K562 (cell line): ENCODE results near the gene HRC. TPM values are rescaled to one million over a fixed set of nuclear protein-coding genes. Genes with fewer than 3 reads are reported as not detected.

Source experiments
- ATF6 ChIP-seq: sonication (generic); formaldehyde crosslinking; IDR thresholded peaks from 2 replicates; pipeline ENCODE4 v1.4.0; 2020; ENCODE audit warnings: mild to moderate bottlenecking, missing genetic modification reagents
- CCNT2 ChIP-seq: IDR thresholded peaks from 2 replicates; pipeline ENCODE4 v1.6.1; 2011; ENCODE audit warnings: borderline replicate concordance, low read depth, mild to moderate bottlenecking, moderate library complexity, mixed read lengths, low read length; ENCODE audit not compliant: insufficient read length; ENCODE audit errors: extremely low read depth
- CREM ChIP-seq: IDR thresholded peaks from 2 replicates; pipeline ENCODE4 v1.6.1; 2014; ENCODE audit warnings: antibody characterized with exemption, low read depth
- MYNN ChIP-seq, 2 experiments: sonication (generic); formaldehyde crosslinking in 1 of 2; IDR thresholded peaks; 2 replicates each; pipeline versions ENCODE4 v1.5.0 to v1.6.1; 2016 to 2020; ENCODE audit warnings: antibody characterized with exemption in 1 of 2, missing genetic modification reagents in 1 of 2
- NFE2L1 ChIP-seq: fragments of 450-650 bp; IDR thresholded peaks from 2 replicates; pipeline ENCODE4 v1.6.1; 2016; ENCODE audit warnings: missing genetic modification characterization, low read depth, mild to moderate bottlenecking, missing compliant biosample characterization, moderate library complexity, borderline replicate concordance
- NKRF ChIP-seq: fragments of 450-650 bp; IDR thresholded peaks from 2 replicates; pipeline ENCODE4 v1.6.1; 2016; ENCODE audit warnings: borderline replicate concordance
- POLR2AphosphoS5 ChIP-seq: IDR thresholded peaks from 2 replicates; pipeline ENCODE4 v1.6.1; 2011; ENCODE audit warnings: mild to moderate bottlenecking, low read depth, low read length, moderate library complexity; ENCODE audit not compliant: control insufficient read depth, insufficient read depth
- SRSF9 ChIP-seq: fragments of 200-400 bp; formaldehyde crosslinking; IDR thresholded peaks from 2 replicates; pipeline ENCODE4 v1.6.1; 2017; ENCODE audit warnings: low read depth, low read length, borderline replicate concordance
- TFAM ChIP-seq: fragments of 250-450 bp; sonication (Bioruptor Pico); conservative IDR thresholded peaks from 2 replicates; pipeline ENCODE4 v1.5.0; 2021; ENCODE audit warnings: mild to moderate bottlenecking, moderate library complexity
- TOE1 ChIP-seq, 2 experiments: fragments of 450-650 bp in 1 of 2; sonication (generic) in 1 of 2; formaldehyde crosslinking in 1 of 2; IDR thresholded peaks; 2 replicates each; pipeline versions ENCODE4 v1.7.1 to v1.8.0; 2016 to 2022; ENCODE audit warnings: borderline replicate concordance in 2 of 2, mild to moderate bottlenecking in 2 of 2, antibody characterized with exemption in 1 of 2, inconsistent platforms in 1 of 2, low read depth in 1 of 2, missing genetic modification reagents in 1 of 2, moderate library complexity in 1 of 2
- ZNF133 ChIP-seq: fragments of 250-450 bp; sonication (Bioruptor Pico); IDR thresholded peaks from 2 replicates; pipeline ENCODE4 v1.4.0; 2020; ENCODE audit warnings: mild to moderate bottlenecking
- ZNF780A ChIP-seq: fragments of 250-450 bp; sonication (Bioruptor Pico); IDR thresholded peaks from 2 replicates; pipeline ENCODE4 v1.5.0; 2021; ENCODE audit warnings: mild to moderate bottlenecking
- polyA plus RNA-seq, 8 experiments: library from polyadenylated mRNA; depleted of rRNA in 4 of 8; stranded (reverse) in 5 of 8; unstranded in 3 of 8; fragments of >200 nt; fragmentation: Nextera tagmentation in 2 of 8; fragmentation: Illumina TruSeq in 1 of 8; extraction: Ambion mirVana in 2 of 8; extraction: Trizol in 1 of 8; gene quantifications; 2 replicates each; pipeline versions ENCODE4 v1.2.1 to v1.2.3, GENCODE V29; 2011 to 2014; ENCODE audit warnings: inconsistent platforms in 1 of 8, missing spikeins in 1 of 8
- total RNA-seq, 7 experiments: library from RNA; depleted of rRNA in 6 of 7; stranded (reverse); fragments of >200 nt in 6 of 7; fragmentation: Illumina TruSeq in 2 of 7; extraction: Trizol in 2 of 7; gene quantifications; 2 replicates each; pipeline versions ENCODE4 v1.2.1 to v1.2.3, GENCODE V29; 2011 to 2021; ENCODE audit warnings: low replicate concordance in 1 of 7
- TF ChIP-seq, protein P1 (sequence below), 2 experiments: fragments of 450-650 bp; formaldehyde crosslinking in 1 of 2; IDR thresholded peaks; 2 replicates each; pipeline versions ENCODE4 v1.4.0 to v1.6.1; 2014 to 2020; ENCODE audit warnings: mild to moderate bottlenecking in 2 of 2, borderline replicate concordance in 1 of 2, low read depth in 1 of 2

The HRC gene
- total and polyA plus RNA-seq, 9 of the 15 experiments (the other 6 are each of a cell fraction or from before 2014, with no cell fraction given) = 0.66 to 18.7 (median 13.1) TPM

DNA sequence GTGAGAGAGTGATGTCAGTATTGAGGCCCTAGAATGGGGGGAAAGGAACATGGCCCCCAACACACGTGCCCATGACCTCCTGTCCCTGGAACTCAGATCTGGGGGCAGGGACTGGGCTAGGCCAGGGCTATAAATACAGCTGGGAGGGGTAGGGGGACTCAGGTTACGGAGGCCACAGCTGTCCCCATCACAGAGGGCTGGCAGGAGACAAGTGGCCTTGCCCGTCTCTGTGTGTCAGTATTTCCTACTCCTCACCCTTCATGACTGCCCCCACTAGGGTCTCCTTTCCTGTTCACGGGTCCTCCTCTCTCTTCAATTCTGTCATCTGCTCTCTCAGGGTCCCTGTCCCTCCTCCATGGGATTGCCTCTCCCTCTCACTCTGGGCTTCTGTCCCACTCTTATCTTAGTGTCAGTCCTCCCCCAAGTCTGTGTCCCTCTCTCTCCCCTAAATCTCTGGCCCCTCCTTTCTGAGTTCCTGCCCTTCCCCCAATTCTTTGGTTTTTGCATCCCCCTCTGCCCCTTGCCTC is 687 bp upstream of the HRC start (continued):
- TF ChIP-seq, protein P1, sequence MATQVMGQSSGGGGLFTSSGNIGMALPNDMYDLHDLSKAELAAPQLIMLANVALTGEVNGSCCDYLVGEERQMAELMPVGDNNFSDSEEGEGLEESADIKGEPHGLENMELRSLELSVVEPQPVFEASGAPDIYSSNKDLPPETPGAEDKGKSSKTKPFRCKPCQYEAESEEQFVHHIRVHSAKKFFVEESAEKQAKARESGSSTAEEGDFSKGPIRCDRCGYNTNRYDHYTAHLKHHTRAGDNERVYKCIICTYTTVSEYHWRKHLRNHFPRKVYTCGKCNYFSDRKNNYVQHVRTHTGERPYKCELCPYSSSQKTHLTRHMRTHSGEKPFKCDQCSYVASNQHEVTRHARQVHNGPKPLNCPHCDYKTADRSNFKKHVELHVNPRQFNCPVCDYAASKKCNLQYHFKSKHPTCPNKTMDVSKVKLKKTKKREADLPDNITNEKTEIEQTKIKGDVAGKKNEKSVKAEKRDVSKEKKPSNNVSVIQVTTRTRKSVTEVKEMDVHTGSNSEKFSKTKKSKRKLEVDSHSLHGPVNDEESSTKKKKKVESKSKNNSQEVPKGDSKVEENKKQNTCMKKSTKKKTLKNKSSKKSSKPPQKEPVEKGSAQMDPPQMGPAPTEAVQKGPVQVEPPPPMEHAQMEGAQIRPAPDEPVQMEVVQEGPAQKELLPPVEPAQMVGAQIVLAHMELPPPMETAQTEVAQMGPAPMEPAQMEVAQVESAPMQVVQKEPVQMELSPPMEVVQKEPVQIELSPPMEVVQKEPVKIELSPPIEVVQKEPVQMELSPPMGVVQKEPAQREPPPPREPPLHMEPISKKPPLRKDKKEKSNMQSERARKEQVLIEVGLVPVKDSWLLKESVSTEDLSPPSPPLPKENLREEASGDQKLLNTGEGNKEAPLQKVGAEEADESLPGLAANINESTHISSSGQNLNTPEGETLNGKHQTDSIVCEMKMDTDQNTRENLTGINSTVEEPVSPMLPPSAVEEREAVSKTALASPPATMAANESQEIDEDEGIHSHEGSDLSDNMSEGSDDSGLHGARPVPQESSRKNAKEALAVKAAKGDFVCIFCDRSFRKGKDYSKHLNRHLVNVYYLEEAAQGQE (IDR thresholded peaks at IDR 0.05; ENCODE audit: borderline replicate concordance) = 0 out of 2 replicates have a peak, but pooled peaks have one; percentile 11
- TF ChIP-seq, protein P1 (CRISPR knock-in tag; IDR thresholded peaks at IDR 0.05; ENCODE audit: low read depth) = no peak
- TF ChIP-seq ZNF133 (no peak), MYNN (IDR thresholded peaks at IDR 0.05) (no peak), MYNN (CRISPR knock-in tag; IDR thresholded peaks at IDR 0.05) (no peak), TOE1 (IDR thresholded peaks at IDR 0.05; ENCODE audit: borderline replicate concordance) (peak; percentile 69; the same call in 1 of the 2 replicates), TOE1 (CRISPR knock-in tag; IDR thresholded peaks at IDR 0.05; ENCODE audit: borderline replicate concordance, low read depth) (no peak), CREM (peak; percentile 39), POLR2AphosphoS5 (0 out of 2 replicates have a peak, but pooled peaks have one; percentile 31), SRSF9 (no peak), ATF6 (CRISPR knock-in tag) (no peak), ZNF780A (no peak), NKRF (peak; percentile 14; the same call in 1 of the 2 replicates), TFAM (no peak), NFE2L1 (tag) (no peak), CCNT2 (peak; percentile 36)
